ENCODE measurements around the gene SLC31A2.

DNA sequence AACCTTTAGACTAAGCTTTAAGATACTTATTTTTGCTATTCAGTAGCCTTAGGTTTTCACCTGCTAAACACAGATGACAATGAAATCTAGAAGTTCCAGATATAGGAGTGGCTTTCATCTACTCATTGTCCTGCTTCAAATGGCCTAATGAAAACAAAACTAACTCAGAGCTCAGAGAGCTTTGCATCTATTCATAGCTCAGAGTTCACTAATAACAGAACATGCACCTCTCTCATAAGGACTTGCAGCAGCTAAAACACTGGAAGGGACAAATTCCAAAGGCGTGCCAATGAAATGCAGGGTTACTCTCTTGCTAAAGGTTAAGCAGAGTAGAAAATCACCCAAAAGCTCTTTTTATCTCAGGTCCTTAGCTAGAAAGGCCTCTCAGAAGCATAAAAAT lies 29.0 kb downstream of the SLC31A2 start:
- TF ChIP-seq, protein P1, sequence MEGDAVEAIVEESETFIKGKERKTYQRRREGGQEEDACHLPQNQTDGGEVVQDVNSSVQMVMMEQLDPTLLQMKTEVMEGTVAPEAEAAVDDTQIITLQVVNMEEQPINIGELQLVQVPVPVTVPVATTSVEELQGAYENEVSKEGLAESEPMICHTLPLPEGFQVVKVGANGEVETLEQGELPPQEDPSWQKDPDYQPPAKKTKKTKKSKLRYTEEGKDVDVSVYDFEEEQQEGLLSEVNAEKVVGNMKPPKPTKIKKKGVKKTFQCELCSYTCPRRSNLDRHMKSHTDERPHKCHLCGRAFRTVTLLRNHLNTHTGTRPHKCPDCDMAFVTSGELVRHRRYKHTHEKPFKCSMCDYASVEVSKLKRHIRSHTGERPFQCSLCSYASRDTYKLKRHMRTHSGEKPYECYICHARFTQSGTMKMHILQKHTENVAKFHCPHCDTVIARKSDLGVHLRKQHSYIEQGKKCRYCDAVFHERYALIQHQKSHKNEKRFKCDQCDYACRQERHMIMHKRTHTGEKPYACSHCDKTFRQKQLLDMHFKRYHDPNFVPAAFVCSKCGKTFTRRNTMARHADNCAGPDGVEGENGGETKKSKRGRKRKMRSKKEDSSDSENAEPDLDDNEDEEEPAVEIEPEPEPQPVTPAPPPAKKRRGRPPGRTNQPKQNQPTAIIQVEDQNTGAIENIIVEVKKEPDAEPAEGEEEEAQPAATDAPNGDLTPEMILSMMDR (IDR thresholded peaks at IDR 0.05 in 2 of 3, conservative IDR thresholded peaks at IDR 0.05 in 1 of 3; ENCODE audit: borderline replicate concordance in 1 of 3, insufficient read depth in 1 of 3, low read depth in 2 of 3, low read length in 2 of 3) = no peak
- TF ChIP-seq, protein P2, sequence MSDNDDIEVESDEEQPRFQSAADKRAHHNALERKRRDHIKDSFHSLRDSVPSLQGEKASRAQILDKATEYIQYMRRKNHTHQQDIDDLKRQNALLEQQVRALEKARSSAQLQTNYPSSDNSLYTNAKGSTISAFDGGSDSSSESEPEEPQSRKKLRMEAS (IDR thresholded peaks at IDR 0.05) = no peak
